PC-9 (cell line): ENCODE results near the gene TEX51. TPM values are rescaled to one million over a fixed set of nuclear protein-coding genes. Genes with fewer than 3 reads are reported as not detected.

Source experiments
- BruUV-seq: library from RNA; stranded (reverse); fragments of 400-500 nt; replicated peaks from 2 replicates; lab custom pipeline; 2021; lab: Mats Ljungman, UMichigan
- CTCF ChIA-PET: fragments of 300-600 bp; sonication (Branson Sonifier 250); formaldehyde crosslinking; loops from one replicate; lab custom pipeline; 2022; ENCODE audit warnings: antibody characterized with exemption; lab: Charles Lee
- POLR2A ChIA-PET: fragments of 300-600 bp; sonication (Branson Sonifier 250); formaldehyde crosslinking; loops from one replicate; lab custom pipeline; 2022; ENCODE audit warnings: antibody characterized with exemption; ENCODE audit not compliant: unreplicated experiment; lab: Charles Lee
- DNase-seq, 2 experiments: peaks; one replicate each; pipeline versions ENCODE4 v3.0.0 to v3.0.0-alpha.2; 2015 to 2022; ENCODE audit warnings: mixed read lengths in 1 of 2
- H2AFZ ChIP-seq: fragments of 200-600 bp; sonication (generic); 2 replicates; pipeline ENCODE4 v1.8.1; 2017; ENCODE audit warnings: antibody characterized with exemption
- H3F3A ChIP-seq: fragments of 200-600 bp; sonication (generic); 2 replicates; pipeline ENCODE4 v1.8.1; 2017; ENCODE audit warnings: antibody characterized with exemption, mild to moderate bottlenecking, low read depth; ENCODE audit not compliant: insufficient read depth
- H3K27ac ChIP-seq: fragments of 200-600 bp; sonication (generic); 2 replicates; pipeline ENCODE4 v1.6.1; 2016; ENCODE audit warnings: mixed run types
- H3K27me3 ChIP-seq: fragments of 200-600 bp; sonication (generic); 2 replicates; pipeline ENCODE4 v1.6.1; 2016; ENCODE audit warnings: low read depth, mixed run types; ENCODE audit not compliant: insufficient read depth
- H3K36me3 ChIP-seq: fragments of 200-600 bp; sonication (generic); 2 replicates; pipeline ENCODE4 v1.6.1; 2016; ENCODE audit warnings: low read depth, mixed run types
- H3K4me1 ChIP-seq: fragments of 200-600 bp; sonication (generic); replicated peaks from 2 replicates; pipeline ENCODE4 v1.6.1; 2016; ENCODE audit warnings: mixed run types; ENCODE audit not compliant: insufficient read depth
- H3K4me2 ChIP-seq: fragments of 200-600 bp; sonication (generic); 2 replicates; pipeline ENCODE4 v1.6.1; 2017; ENCODE audit warnings: mixed run types
- H3K4me3 ChIP-seq: fragments of 200-600 bp; sonication (generic); 2 replicates; pipeline ENCODE4 v1.6.1; 2016; ENCODE audit warnings: mixed run types
- H3K79me2 ChIP-seq: fragments of 200-600 bp; sonication (generic); 2 replicates; pipeline ENCODE4 v1.6.1; 2017; ENCODE audit warnings: low read depth, mixed run types
- H3K9me2 ChIP-seq: fragments of 200-600 bp; sonication (generic); 2 replicates; pipeline ENCODE4 v1.8.1; 2017; ENCODE audit warnings: mild to moderate bottlenecking; ENCODE audit not compliant: insufficient read depth
- H3K9me3 ChIP-seq: fragments of 200-600 bp; sonication (generic); 2 replicates; pipeline ENCODE4 v1.8.1; 2016; ENCODE audit warnings: low read depth; ENCODE audit not compliant: insufficient read depth
- H4K20me1 ChIP-seq: fragments of 200-600 bp; sonication (generic); 2 replicates; pipeline ENCODE4 v1.8.1; 2017; ENCODE audit not compliant: insufficient read depth
- EZH2 ChIP-seq: fragments of 200-600 bp; sonication (generic); IDR thresholded peaks from 2 replicates; pipeline ENCODE4 v1.8.0; 2017; ENCODE audit warnings: antibody characterized with exemption, low read depth
- intact Hi-C: fragments of 100-400 bp; cut with micrococcal nuclease; formaldehyde crosslinking; loops from one replicate; pipeline ENCODE4 v1.10.0; 2022; ENCODE audit not compliant: unreplicated experiment
- total RNA-seq: library from RNA; stranded (reverse); gene quantifications from 2 replicates; pipeline ENCODE4 v1.2.3, GENCODE V29; 2021
- TF ChIP-seq, protein P1 (sequence below): fragments of 200-600 bp; sonication (generic); conservative IDR thresholded peaks from 2 replicates; pipeline ENCODE4 v1.6.1; 2017; ENCODE audit warnings: mixed run types, antibody characterized with exemption, mild to moderate bottlenecking, moderate library complexity

TEX51 gene
- total RNA-seq, 1 experiment from 2014 or later: not detected

DNA sequence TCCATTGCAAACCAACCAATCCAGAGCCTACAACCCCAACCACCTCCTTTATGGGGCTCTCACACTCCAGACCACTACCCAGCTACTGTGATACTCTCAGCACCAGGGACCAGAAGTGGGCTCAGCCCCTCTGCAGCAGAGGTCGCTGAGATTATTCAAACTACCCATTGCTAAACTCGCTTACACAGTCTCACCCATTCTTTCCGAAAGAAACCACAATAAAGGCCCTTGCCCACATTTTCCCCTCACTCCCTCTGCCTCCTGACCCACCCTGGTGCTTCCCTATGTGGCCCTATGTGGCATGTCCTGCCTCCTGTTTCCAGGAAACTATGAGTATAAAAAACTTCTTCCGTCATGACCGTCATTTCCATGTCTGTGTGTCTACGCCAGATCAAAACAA is 10.7 kb downstream of the TEX51 start:
- Histone ChIP-seq H3K4me3 (no peak overlapping the region), H3K36me3 (no peaks in the 10 kb centered on the region), H3F3A (no peaks in the 10 kb centered on the region), H3K4me2 (no peak overlapping the region), H3K79me2 (no peaks in the 10 kb centered on the region), H3K9me2 (no peaks in the 10 kb centered on the region), H2AFZ (no peak overlapping the region), H3K27me3 (peaks cover 100% of the 10 kb centered on the region), H4K20me1 (no peaks in the 10 kb centered on the region; the same call in 1 of the 2 replicates), H3K27ac (no peak overlapping the region), H3K9me3 (no peaks in the 10 kb centered on the region), H3K4me1 (no peaks in the 10 kb centered on the region)
- no TSS peak for BruUV-seq
- TF ChIP-seq, protein P1, sequence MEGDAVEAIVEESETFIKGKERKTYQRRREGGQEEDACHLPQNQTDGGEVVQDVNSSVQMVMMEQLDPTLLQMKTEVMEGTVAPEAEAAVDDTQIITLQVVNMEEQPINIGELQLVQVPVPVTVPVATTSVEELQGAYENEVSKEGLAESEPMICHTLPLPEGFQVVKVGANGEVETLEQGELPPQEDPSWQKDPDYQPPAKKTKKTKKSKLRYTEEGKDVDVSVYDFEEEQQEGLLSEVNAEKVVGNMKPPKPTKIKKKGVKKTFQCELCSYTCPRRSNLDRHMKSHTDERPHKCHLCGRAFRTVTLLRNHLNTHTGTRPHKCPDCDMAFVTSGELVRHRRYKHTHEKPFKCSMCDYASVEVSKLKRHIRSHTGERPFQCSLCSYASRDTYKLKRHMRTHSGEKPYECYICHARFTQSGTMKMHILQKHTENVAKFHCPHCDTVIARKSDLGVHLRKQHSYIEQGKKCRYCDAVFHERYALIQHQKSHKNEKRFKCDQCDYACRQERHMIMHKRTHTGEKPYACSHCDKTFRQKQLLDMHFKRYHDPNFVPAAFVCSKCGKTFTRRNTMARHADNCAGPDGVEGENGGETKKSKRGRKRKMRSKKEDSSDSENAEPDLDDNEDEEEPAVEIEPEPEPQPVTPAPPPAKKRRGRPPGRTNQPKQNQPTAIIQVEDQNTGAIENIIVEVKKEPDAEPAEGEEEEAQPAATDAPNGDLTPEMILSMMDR: no peak
- no peak for TF ChIP-seq EZH2
- intact Hi-C loops: no loop called here
- no peak for DNase-seq
- CTCF ChIA-PET: no interaction called here
- POLR2A ChIA-PET: no interaction called here

GRCh38 chr2:126909781-126910180 is 11.1 kb downstream of the TEX51 start:
- no TSS peak for BruUV-seq
- H3K36me3 ChIP-seq: no peaks in the 10 kb centered on the region
- POLR2A ChIA-PET: no interaction called here
- intact Hi-C loops: no loop called here
- no peak overlapping the region for H3K4me3 ChIP-seq
- no peak for DNase-seq
- no peaks in the 10 kb centered on the region; the same call in 1 of the 2 replicates for H4K20me1 ChIP-seq
- H3K4me1 ChIP-seq: no peaks in the 10 kb centered on the region
- H3K9me2 ChIP-seq: no peaks in the 10 kb centered on the region
- no peaks in the 10 kb centered on the region for H3F3A ChIP-seq
- no peak overlapping the region for H3K4me2 ChIP-seq
- peaks cover 100% of the 10 kb centered on the region for H3K27me3 ChIP-seq
- H3K27ac ChIP-seq: no peak overlapping the region
- no peaks in the 10 kb centered on the region for H3K9me3 ChIP-seq
- H3K79me2 ChIP-seq: no peaks in the 10 kb centered on the region
- TF ChIP-seq, protein P1: no peak
- no peak for TF ChIP-seq EZH2
- H2AFZ ChIP-seq: no peak overlapping the region
- CTCF ChIA-PET: no interaction called here

GRCh38 chr2:126910637-126911036 is 11.9 kb downstream of the TEX51 start:
- Histone ChIP-seq H3K4me3 (no peak overlapping the region), H3K36me3 (no peaks in the 10 kb centered on the region), H3K9me3 (no peaks in the 10 kb centered on the region), H3K27ac (no peak overlapping the region), H3K4me2 (no peak overlapping the region), H3K27me3 (peaks cover 100% of the 10 kb centered on the region), H3K9me2 (no peaks in the 10 kb centered on the region), H3K79me2 (no peaks in the 10 kb centered on the region), H3K4me1 (no peaks in the 10 kb centered on the region), H3F3A (no peaks in the 10 kb centered on the region), H4K20me1 (no peaks in the 10 kb centered on the region; the same call in 1 of the 2 replicates), H2AFZ (no peak overlapping the region)
- TF ChIP-seq, protein P1: no peak
- no peak for TF ChIP-seq EZH2
- ChIA-PET CTCF (no interaction called here), POLR2A (no interaction called here)
- intact Hi-C loops: no loop called here
- no TSS peak for BruUV-seq
- no peak for DNase-seq
